Left renal pelvis (tissue), 4 donors: ENCODE data around the gene ZNF628. TPM values are rescaled to one million over a fixed set of nuclear protein-coding genes. Genes with fewer than 3 reads are reported as not detected.

Experiments
- DNase-seq, 4 donors: peaks; one replicate each; pipeline ENCODE4 v3.0.0-alpha.2; 2013; ENCODE audit warnings: low read depth in 4 of 4, low spot score in 3 of 4
- polyA plus RNA-seq, 4 donors: library from polyadenylated mRNA; unstranded; fragments of 120-200 nt; gene quantifications; one replicate each; pipeline ENCODE4 v1.2.1, GENCODE V29; 2013; ENCODE audit not compliant: insufficient read length in 4 of 4

The ZNF628 gene
- polyA plus RNA-seq, 4 donors: 2.1 to 5.3 (median 3.2) TPM

GRCh38 chr19:55482967-55483705, 6.7 kb downstream of the ZNF628 start:
- no peak for DNase-seq

- DNase-seq: no peak
Observed at GRCh38 chr19:55483706-55484592, 7.5 kb downstream of the ZNF628 start.

GRCh38 chr19:55484593-55485438, 8.4 kb downstream of the ZNF628 start, which contains the start of gene NAT14:
TSS of gene NAT14 (plus strand) at chr19:55485188. CDS start at chr19:55485709, 521 bp downstream.
- DNase-seq: no peak

GRCh38 chr19:55485439-55486011, 9.1 kb downstream of the ZNF628 start:
- DNase-seq: no peak

- no peak for DNase-seq
Observed at GRCh38 chr19:55486043-55486970, 9.9 kb downstream of the ZNF628 start.

- no peak for DNase-seq
Observed at GRCh38 chr19:55486971-55487923, 10.8 kb downstream of the ZNF628 start.

- no peak for DNase-seq
Observed at GRCh38 chr19:55487924-55488687, 11.7 kb downstream of the ZNF628 start, which contains the start of gene SSC5D. TSS of gene SSC5D (plus strand) at chr19:55488436. CDS start at chr19:55488590, 154 bp downstream.

GRCh38 chr19:55488986-55489710, 12.7 kb downstream of the ZNF628 start:
- no peak for DNase-seq

- DNase-seq: no peak
Observed at GRCh38 chr19:55489711-55490477, 13.5 kb downstream of the ZNF628 start.

GRCh38 chr19:55490478-55491432, 14.3 kb downstream of the ZNF628 start:
- DNase-seq: no peak

GRCh38 chr19:55491546-55492360, 15.3 kb downstream of the ZNF628 start:
- DNase-seq: no peak

GRCh38 chr19:55492362-55492944, 16.0 kb downstream of the ZNF628 start:
- DNase-seq: no peak

GRCh38 chr19:55493052-55493644, 16.7 kb downstream of the ZNF628 start:
- no peak for DNase-seq
